ENCODE results near the gene CKM. TPM values are rescaled to one million over a fixed set of nuclear protein-coding genes. Genes with fewer than 3 reads are reported as not detected.
"Not testable (repeated sequence)": the region's sequence is repeated elsewhere in the genome, so short reads cannot be mapped to it uniquely, and the experiment has no call there.

CKM gene
- total RNA-seq, 1 donor from 2014 or later: not detected

- no peak for FAIRE-seq
- DNase-seq (ENCODE audit: low spot score in 2 of 2): no peak
These were observed 27.9 kb upstream of the CKM start for GRCh38 chr19:45350477-45351058.

GRCh38 chr19:45349430-45349941 is 26.8 kb upstream of the CKM start:
- no peak for DNase-seq (ENCODE audit: low spot score in 2 of 2)

GRCh38 chr19:45349126-45349415 is 26.4 kb upstream of the CKM start:
- no peak for FAIRE-seq

More at GRCh38 chr19:45349430-45349941, 26.8 kb upstream of the CKM start:
- no peak for FAIRE-seq

GRCh38 chr19:45348367-45349125 is 25.9 kb upstream of the CKM start:
- FAIRE-seq (no peak), DNase-seq (ENCODE audit: low spot score in 2 of 2) (no peak)

More at GRCh38 chr19:45349126-45349415, 26.4 kb upstream of the CKM start:
- DNase-seq (ENCODE audit: low spot score in 2 of 2): no peak

- FAIRE-seq (no peak), DNase-seq (ENCODE audit: low spot score in 2 of 2) (no peak)
These were observed 25.1 kb upstream of the CKM start for GRCh38 chr19:45347570-45348366.

GRCh38 chr19:45346449-45346848 is 23.8 kb upstream of the CKM start:
- FAIRE-seq (no peak), DNase-seq (ENCODE audit: low spot score in 2 of 2) (no peak)

- FAIRE-seq: no peak
- no peak for DNase-seq (ENCODE audit: low spot score in 2 of 2)
These were observed 22.8 kb upstream of the CKM start for GRCh38 chr19:45345506-45345860.

GRCh38 chr19:45344621-45345505 is 22.2 kb upstream of the CKM start:
- DNase-seq (ENCODE audit: low spot score in 2 of 2): no peak
- no peak for FAIRE-seq

DNA sequence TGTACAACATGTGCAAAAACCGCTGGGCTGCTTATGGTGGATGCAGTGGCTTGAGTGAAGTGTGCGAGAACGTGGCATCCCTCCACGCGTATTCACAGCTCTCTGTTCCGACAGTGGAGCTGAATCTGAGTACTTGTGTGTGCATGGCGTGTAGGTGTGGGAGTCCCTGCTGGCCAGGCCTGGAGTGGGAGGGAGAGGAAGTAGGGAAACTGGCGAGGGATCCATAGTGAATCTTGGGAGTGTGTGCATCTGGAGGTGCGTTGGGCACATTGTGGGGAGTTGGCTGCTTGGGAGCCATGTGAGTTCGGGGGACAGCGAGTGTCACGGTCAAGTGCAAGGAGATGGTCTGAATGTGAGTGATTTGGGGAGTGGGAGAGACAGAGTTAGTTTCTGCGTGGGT is 20.2 kb upstream of the CKM start:
- DNase-seq (ENCODE audit: low spot score in 2 of 2): no peak
- no peak for FAIRE-seq

- FAIRE-seq (no peak), DNase-seq (ENCODE audit: low spot score in 2 of 2) (no peak)
These were observed 18.3 kb upstream of the CKM start for GRCh38 chr19:45340899-45341453.

- no peak for FAIRE-seq
- no peak for DNase-seq (ENCODE audit: low spot score in 2 of 2)
These were observed 17.7 kb upstream of the CKM start, which contains the start of gene KLC3 for GRCh38 chr19:45340232-45340898. KLC3 (plus strand) TSS chr19:45340750; CDS start chr19:45345542, 4,792 bp downstream.

- DNase-seq (ENCODE audit: low spot score in 2 of 2) (no peak), FAIRE-seq (no peak)
These were observed 17.0 kb upstream of the CKM start for GRCh38 chr19:45339629-45340028.

GRCh38 chr19:45336696-45337251 is 14.1 kb upstream of the CKM start:
- DNase-seq (ENCODE audit: low spot score in 2 of 2) (no peak), FAIRE-seq (no peak)

DNA sequence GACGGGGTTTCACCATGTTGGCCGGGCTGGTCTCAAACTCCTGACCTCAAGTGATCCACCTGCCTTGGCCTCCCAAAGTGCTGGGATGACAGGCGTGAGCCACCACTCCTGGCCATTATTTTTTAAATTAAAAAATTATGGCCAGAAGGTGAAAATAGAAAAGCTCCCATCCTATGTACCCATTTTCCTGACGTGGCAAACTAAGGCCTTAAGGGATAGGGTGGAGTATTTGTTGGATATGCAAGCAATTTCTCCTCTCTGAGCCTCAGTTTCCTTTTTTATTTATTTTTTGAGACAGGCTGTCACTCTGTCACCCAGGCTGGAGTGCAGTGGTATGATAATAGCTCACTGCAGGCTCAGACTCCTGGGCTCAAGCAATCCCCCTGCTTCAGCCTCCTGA is 12.2 kb upstream of the CKM start:
- DNase-seq (ENCODE audit: low spot score in 2 of 2); FAIRE-seq: not testable (repeated sequence)

DNA sequence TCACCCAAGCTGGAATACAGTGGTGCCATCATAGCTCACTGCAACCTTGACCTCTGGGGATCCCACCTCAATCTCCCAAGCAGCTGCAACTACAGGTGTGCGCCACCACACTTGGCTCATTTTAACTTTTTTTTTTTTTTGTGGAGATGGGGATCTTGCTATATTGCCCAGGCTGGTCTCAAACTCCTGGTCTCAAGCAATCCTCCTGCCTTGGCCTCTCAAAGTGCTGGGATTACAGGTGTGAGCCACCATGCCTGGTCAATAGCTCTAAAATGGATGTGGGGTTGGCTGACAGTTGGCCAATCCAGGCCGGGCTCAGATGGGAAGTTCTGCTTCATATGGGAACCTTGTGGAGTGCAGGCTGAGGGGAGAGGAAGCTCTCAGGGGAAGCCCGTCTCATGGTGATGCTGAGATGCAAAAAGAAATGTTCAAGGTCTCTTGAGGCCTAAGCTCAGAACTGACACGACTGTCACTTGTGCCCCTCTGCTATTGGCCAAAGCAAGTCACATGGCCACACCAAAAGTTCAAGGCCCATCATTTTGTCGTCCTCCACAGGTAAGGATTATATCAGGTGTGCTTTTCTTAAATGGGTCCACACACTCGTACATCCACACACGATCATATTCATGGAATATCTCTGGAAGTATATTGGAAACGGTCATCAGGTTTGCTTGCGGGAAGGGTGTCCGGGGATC is 11.1 kb upstream of the CKM start:
- DNase-seq (ENCODE audit: low spot score in 2 of 2) (no peak), FAIRE-seq (no peak)

- DNase-seq (ENCODE audit: low spot score in 2 of 2) (no peak), FAIRE-seq (no peak)
These were observed 8.7 kb upstream of the CKM start for GRCh38 chr19:45331411-45331810.

DNA sequence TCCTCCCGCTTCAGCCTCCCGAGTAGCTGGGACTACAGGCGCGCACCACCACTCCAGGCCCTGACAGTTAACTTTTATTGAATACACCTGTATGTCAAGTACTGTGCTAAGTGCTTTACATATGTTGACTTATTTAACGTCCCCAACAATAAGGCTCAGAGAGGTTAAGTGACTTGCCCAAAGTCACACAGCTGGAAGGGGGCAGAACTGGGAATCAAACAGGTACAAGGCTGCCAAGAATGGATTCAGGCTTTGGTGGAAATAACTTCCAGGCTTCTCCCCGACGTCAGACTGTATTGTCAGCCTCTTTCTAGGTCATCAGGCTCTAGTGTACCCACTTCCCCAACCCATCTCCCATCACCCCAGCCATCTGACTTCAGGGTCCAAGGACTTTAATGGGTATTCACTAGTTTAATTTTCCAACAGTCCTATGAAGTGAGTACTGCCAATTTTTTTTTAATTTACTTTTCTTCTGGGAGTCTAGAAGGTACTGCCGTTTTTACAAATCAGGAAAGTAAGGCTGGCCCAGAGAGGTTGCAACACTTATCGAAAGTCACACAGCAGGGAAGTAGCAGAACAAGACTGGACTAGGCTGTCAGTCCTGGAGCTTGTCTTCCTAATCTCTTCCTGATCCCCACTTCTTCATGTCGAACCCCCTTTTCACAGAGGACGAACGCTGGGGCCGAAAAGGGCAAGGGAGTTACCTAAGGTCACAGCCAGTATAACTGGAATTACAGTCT is 4.9 kb upstream of the CKM start:
- DNase-seq (ENCODE audit: low spot score in 2 of 2) (no peak), FAIRE-seq (no peak)

GRCh38 chr19:45324349-45324907 is 1.8 kb upstream of the CKM start:
- FAIRE-seq (no peak), DNase-seq (ENCODE audit: low spot score in 2 of 2) (no peak)
